Suppressor macrophage treated with lipopolysaccharide for 4 hours (primary cell): Measurements from ENCODE around the gene CRB2.

Experiments
- DNase-seq: peaks from one replicate; pipeline ENCODE4 v3.0.0-alpha.2; 2020

Gene CRB2

DNA sequence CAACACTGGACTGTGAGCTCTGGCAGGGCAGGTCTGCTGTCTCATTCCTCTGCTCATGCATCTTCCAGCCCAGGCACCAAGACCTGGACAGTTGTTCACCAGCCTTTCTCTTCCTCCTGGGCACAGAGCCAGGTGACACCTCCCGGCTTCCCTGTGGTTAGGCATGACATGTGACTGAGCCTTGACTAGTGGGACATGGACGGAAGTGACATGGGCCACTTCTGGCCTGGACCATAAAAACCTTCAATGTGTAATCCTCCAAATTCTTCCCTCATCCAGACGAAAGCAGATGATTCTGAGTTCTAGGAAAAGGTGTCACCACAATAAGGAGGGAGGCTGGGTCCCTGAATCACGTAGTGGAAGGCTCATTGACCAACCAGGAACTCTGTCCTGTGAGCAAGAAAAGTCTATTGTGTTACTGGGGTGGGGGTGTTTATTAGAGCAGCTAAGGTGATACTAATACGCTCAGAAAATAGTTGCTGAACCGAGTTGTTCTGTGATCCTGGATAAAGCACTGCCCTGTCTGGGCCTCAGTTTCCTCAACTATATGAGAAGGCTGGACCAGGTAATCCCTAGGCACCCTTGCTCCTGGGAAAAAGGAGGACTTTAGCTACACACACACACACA lies 26.6 kb upstream of the CRB2 start:
- DNase-seq, result peak; percentile 64

DNA sequence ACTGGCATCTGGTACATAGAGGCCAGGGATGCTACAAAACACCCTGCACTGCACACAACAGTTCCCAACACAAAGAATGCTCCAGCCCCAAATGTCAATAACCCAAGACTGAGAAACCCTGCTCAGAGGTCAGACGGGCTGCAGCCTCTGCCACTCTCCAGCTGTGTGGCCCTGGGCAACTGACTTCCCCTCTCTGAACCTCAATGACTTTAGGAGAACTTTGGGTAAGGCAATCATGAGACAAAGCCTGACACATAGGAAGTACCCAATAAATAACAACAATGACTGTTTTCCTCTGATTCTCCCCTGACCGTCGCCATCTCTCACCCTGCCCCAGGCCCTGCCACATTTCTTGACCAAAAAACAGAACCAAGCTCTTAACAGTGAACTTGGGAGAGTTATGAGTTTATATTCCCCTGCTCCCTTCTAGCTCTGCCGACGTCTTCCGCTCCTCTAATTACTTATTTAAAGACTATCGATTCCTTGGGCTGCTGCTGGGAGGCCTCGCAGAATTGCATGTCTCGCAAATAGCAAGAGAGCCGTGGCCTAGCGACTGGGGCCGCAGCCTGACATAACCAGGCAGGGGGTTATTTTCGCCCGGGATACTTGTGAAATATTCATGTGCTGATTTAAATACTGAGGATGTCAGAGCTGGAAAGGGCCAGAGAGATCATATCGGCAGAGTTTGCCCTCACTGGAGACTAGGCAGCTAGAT lies 24.5 kb upstream of the CRB2 start:
- peak; percentile 43 for DNase-seq

DNA sequence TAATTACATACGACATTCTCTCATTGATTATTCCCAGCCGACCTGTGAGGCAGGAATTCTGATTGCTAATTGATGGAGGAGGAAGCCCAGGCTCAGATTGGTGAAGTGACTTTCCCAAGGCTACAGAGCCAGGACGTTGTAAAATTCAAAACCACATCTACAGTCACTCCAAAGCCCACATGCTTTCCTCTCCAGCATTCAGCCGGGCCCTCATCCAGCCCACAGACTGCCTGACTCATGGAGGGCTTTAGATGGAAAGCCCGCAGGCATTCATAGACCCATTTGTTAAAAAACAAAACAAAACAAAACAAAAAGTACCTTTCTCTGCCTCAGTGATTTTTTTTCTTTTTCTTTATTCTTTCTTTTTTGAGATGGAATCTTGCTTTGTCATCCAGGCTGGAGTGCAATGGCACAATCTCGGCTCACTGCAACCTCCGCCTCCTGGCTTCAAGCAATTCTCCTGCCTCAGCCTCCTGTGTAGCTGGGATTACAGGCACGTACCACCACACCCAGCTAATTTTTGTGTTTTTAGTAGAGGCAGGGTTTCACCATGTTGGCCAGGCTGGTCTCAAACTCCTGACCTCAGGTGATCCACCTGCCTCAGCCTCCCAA lies 22.8 kb upstream of the CRB2 start:
- DNase-seq, result peak; percentile 52

- no peak for DNase-seq
Measured at GRCh38 chr9:123334639-123335038, 21.4 kb upstream of the CRB2 start.

DNA sequence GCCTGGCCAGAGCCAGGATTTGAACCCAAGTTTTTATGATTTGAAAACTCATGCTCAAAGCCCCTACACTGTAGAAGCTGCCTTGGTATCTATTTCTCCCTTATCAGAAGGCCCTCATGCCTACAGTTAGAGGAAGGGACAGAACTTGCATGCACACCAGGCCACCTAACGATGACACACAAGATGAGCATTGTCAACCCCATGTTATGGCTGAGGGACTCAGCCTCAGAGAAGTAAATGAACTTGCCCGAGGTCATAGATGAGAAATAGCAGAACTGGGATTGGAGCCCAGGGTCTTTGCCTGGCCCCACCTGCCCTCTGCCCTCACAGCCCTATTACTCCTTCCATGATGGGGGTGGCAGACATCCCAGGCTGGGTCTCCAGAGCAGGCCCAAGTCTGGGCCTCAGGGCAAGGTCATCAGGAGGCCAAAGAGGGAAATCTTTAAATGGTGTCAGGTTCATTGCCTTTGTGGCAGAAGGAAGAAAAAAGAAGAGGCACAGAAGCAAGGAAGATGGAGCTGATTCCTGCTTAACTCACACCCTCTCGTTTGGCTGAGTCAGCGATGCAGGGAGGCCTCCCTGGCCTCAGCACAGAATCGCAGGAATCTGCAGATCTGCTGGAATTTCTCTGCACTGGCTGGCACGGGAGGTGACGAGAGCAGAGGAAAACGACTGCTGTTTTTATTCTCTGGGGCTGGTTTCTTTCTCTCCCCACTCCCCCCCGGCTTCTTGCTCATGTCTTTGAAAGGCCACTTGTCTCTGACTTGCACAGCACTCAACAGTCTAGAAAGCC lies 20.6 kb upstream of the CRB2 start:
- DNase-seq, result no peak

DNA sequence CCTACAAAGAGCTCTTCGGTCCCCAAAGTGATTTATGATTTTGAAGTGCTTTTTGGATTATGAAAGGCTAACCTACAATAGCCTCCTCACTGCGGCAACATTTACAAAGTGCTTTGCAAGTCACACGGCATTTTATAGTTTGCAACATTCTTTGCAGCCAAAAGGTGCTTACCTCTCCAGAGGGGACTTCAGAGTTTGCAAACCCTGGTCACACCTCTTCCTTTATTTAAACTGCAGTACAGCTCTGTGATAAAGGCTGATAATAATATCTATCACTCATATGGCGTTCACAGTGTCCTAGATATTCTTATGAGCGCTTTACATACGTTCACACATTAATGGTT lies 20.0 kb upstream of the CRB2 start:
- DNase-seq, result no peak

DNA sequence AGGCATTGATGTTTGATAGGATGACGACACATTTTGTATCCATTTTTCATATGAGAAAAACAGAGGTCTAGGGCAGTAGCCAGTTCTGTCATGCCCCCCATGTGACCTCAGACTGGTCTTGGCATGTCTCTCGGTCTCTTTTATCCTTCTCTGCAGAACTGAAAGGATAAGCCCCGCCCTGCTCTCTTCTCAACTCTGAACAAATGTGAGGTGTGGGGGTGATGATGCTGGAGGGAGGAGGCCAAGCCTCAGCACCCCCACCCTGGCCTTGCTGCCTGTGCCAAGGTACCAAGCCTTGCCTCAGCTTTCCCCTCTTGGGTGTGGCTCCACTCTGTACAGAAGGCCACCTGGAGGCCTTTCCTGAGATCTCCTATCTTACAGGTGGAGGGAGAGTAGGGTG lies 19.5 kb upstream of the CRB2 start:
- no peak for DNase-seq

GRCh38 chr9:123336959-123337358 lies 19.0 kb upstream of the CRB2 start:
- DNase-seq, result no peak

DNA sequence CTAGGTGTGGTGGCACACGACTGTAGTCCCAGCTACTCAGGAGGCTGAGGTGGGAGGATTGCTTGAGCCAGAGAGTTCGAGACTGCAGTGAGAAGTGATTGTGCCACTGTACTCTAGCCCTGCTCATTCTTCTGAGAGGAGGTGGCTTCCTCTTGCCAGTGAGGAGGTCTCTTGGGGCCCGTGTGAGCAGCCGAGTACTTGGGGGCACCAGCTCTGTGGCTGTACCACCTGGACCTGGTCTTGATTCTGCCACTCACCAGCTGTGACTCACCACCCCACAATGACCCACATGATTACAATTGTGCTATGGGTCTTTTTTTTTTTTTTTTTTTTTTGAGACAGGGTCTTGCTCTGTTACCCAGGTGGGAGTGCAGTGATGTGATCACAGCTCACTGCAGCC lies 18.0 kb upstream of the CRB2 start:
- no peak for DNase-seq

GRCh38 chr9:123338710-123339665 lies 17.0 kb upstream of the CRB2 start:
- DNase-seq, result peak; percentile 87

DNA sequence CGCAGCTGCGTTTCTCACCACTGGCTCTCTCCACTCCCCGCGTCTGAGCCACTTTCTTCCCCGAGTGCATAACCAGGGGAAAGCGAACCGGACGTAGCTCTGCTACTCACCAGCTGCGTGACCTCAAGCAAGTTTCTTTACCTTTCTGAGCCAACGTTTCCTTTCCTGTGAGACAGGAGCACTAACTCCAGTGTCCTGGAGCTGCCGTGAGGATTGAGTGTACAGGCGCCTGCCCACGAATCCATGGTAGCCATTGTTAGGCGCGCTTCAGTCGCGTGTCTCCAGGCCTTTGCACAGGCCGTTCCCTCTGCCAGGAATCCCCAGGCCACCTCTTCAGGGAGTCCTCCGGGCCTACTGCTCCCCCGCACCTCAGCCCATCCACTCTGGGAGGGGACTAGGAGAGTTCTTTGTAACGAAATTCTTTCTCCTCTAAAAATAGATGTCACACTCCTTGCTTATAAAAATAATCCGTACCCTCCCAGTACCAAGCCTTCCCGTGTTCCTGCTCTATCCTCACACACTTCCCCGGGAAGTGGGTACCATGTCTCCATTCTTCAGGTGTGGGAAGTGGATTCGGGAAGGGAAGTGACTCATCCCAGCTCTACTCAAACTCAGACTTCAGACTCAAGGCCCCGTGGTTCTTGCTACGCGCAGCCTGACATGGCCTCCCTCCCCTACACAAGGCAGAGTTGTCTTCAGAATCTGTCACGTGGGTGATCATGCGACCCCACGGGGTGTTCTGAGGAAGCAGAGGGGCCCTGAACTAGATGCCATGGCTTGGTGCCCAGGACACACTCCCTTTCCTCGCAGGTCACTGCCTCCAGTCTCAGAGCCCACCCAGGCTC lies 16.1 kb upstream of the CRB2 start:
- peak; percentile 77 for DNase-seq

GRCh38 chr9:123341816-123342215 lies 14.2 kb upstream of the CRB2 start:
- no peak for DNase-seq

- no peak for DNase-seq
Measured at GRCh38 chr9:123342247-123342646, 13.8 kb upstream of the CRB2 start.

DNA sequence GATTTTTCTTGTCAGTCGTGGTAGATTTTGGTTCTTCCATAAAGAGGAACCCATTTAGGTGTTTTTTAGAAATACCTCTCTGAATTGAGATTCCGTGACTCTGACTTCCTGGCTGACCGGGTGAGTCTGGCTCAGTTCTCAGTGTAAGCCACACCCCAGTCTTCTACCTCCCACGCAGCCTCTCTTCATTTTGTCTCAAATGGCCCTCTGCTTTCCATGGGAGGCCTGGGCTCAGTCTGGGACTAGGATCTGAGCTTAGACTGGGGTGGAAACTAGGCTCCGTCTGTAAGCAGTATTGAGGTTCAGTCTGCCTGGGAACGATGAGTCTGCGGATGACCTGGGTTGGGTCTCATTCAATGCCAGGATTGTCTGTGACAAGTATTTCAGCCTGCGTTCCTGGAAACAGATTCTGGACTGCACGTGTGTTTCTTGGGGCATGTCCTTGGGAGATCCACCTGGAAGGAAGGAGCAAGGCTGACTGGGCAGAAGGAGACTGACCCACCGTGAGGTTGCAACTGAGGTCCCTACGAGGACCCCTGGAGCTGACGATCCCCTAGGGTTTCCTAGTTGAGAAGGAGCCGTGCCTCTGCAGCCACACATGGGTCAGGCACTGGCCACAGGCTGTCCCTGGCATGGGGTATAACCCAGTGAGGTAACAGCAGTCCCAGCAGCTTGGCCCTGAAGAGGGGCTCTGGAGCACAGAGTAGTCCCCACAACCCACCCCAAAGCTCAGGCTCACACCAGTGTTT lies 12.4 kb upstream of the CRB2 start:
- DNase-seq, result peak; percentile 44

DNA sequence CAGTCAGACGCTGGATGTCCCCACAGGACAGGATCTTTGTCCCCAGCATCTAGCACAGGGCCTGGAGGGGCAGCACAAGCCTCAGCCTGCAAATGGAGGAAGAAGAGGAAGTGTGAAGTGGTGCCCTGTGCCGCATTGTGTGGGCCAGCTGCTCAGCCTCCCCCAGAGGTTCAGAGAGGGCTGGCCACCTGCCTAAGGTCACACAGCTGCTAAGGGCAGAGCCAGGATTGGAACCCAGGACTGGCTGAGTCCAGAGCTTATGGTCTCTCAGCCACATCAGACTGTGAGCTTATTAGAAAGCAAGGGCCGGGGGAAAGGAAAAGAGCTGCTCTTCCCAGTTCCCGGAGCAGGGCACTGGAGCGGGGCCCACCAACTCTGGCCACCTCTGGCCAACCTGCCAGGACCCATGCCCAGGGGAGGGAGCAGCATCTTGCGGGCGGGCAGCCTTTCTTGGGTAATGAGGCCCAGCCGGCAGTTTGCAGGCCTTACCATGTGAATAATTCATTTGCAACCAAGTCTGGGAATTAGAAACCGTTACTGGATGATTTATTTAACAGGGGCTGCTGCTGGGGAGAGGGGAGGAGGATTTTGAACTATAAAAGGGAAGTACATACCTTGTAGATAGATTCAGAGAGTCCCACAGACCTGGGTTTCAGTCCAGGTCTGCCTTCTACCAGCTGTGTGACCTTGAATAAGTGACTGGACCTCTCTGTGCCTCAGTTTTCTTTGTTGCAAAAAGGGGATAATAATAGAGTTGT lies 11.6 kb upstream of the CRB2 start:
- DNase-seq, result peak; percentile 29

DNA sequence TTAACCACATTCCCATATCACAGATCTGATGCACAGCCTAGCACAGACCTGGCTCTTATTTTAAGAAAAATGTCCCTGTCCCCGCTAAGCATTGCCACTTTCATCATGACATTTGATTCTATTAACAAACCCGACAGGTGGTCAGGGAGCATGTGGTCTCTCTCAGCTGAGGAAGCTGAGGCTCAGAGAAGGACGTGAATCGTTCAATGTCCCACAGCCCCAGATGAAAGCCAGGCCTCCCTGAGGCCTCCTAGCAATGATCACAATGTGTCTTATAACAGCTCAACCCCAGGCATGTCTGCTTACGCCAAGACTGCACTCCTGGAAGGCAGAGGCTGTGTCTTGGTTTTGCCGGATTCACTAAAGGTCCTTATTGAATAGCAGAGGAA lies 10.4 kb upstream of the CRB2 start:
- no peak for DNase-seq

GRCh38 chr9:123346026-123346425 lies 10.0 kb upstream of the CRB2 start:
- DNase-seq, result no peak

DNA sequence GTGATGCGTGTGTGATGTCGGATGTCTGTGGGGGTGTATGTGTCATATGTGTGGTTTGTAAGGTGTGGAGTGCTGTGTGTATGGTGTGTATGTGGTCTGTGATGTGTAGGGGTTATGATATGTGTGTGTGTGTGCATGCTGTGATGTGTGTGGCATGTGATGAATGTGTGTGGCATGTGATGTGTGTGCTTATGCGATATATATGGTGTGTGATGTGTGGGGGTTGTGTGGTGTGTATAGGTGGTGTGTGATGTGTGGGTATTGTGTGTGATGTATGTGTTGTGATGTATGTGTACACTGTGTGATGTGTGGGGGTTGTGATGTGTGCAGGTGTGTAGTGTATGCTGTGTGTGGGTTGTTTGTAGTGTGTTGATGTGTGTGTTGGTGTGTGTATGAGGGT lies 9.2 kb upstream of the CRB2 start:
- DNase-seq, result no peak

GRCh38 chr9:123347289-123348060 lies 8.5 kb upstream of the CRB2 start:
- no peak for DNase-seq
